HT1080 (cell line): ENCODE results near the gene AIFM3. TPM values are rescaled to one million over a fixed set of nuclear protein-coding genes. Genes with fewer than 3 reads are reported as not detected.
A peak's percentile ranks its signal among the peaks of the same experiment; 100 is the strongest.
"Not testable (repeated sequence)": the region's sequence is repeated elsewhere in the genome, so short reads cannot be mapped to it uniquely, and the experiment has no call there.

Source experiments
- DNase-seq: peaks from one replicate; pipeline ENCODE4 v3.0.0-alpha.2; 2015; ENCODE audit warnings: low read depth
- total RNA-seq: library from RNA; depleted of rRNA; stranded (reverse); fragments of >200 nt; shearing (Covaris generic); gene quantifications from 2 replicates; pipeline ENCODE4 v1.2.3, GENCODE V29; 2014

AIFM3 gene
- total RNA-seq, 1 experiment from 2014 or later, result not detected

DNA sequence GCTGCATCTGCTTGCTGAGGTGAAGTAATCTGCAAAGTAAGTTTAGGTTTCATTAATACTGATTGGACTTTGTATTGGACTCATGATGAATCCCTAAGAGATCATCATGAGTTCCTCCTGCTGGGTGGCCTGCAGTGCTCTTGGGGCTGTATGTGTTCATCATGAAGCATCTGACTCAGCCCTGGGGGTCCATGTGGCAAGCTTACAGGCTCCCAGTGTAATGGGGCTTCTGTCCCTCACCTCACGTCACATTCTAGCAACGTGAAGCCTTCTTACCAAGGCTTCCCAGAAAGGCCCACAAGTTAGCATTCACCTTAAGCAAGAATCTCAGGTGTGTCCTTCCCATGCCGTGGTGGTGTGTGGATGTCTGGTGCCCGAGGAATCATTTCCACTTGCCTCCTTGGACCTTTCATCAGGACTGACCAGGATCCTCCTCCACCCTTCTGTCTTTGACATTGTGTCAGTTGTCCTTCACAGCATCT, 26.1 kb upstream of the AIFM3 start:
- no peak for DNase-seq

DNA sequence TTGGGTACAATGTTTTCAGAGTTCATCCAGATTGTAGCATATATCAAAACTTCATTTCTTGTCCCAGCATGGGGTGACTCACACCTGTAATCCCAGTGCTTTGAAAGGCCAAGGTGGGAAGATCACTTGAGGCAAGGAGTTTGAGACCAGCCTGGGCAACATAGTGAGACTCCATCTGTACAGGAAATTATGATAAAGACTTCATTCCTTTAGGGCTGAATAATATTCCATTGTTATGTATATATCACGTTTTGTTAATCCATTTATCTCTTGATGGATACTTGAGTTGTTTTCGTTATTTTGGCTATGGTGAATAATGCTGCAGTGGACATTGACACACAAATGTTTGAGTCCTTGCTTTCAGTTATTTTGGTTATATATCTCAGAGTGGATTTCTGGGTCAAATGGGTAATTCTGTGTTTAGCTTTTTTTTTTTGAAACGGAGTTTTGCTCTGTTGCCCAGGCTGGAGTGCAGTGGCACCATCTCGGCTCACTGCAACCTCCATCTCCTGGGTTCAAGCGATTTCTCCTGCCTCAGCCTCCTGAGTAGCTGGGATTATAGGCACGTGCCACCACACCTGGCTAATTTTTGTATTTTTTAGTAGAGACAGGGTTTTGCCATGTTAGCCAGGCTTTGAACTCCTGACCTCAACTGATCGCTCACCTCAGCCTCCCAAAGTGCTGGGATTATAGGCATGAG, 24.7 kb upstream of the AIFM3 start:
- not testable (repeated sequence) for DNase-seq

DNA sequence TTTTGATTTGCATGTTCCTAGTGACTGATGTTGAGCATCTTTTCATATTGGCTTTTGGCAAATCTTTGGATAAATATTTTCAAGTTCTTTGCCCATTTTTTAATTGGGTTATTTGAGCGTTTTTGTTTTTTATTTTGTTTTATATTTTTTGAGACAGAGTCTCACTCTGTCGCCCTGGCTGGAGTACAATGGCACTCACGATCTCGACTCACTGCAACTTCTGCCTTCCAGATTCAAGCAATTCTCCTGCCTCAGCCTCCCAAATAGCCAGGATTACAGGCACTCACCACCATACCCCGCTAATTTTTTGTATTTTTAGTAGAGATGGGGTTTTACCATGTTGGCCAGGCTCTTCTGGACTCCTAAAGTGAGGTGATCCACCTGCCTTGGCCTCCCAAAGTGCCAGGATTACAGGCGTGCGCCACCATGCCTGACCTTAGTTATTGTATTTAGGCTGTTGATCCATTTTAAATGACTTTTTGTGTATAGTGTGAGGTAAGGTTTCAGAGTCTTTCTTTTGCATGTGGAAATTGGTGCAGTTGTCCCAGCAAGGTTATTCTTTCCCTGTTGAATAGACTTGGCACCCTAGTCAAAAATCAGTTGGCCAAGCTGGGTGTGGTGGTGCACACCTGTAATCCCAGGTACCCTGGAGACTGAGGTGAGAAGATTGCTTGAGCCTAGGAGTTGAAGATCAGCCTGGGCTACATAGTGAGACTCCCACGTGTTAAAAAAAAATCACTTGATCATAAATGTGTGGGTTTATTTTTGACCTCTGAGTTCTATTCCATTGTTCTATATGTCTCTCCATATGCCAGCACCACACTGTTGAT, 23.7 kb upstream of the AIFM3 start:
- no peak for DNase-seq

DNA sequence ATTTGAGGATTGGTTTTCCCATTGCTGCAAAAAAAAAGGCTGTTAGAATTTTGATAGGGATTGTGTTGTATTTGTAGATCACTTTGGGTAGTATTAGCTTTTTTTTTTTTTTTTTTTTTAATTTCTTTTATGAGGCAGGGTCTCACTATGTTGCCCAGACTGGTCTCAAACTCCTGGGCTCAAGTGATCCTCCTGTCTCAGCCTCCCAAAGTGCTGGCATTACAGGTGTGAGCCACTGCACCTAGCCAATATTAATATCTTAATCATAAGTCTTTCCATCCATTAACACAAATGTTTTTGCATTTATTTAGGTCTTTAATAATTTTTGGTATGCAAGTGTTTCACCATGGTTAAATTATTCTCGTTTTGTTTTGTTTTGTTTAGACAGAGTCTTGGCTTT, 23.0 kb upstream of the AIFM3 start:
- DNase-seq, result no peak

DNA sequence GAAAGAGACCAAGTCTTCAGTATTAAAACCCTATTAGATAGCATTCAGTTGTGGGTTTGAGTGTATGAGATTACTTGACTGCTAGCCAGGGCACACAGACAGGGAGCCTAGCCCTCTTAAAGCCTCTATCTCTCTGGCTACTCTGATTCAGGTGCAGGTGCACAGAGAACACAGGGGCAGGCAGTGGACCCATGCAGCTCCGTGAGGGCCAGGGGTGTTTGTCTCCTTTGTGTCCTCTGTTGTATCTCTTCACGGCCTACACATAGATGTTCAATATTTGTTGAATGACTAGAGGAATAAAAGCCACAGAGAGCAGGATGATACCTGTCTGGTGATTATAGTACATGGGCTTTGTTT, 21.5 kb upstream of the AIFM3 start:
- no peak for DNase-seq

DNA sequence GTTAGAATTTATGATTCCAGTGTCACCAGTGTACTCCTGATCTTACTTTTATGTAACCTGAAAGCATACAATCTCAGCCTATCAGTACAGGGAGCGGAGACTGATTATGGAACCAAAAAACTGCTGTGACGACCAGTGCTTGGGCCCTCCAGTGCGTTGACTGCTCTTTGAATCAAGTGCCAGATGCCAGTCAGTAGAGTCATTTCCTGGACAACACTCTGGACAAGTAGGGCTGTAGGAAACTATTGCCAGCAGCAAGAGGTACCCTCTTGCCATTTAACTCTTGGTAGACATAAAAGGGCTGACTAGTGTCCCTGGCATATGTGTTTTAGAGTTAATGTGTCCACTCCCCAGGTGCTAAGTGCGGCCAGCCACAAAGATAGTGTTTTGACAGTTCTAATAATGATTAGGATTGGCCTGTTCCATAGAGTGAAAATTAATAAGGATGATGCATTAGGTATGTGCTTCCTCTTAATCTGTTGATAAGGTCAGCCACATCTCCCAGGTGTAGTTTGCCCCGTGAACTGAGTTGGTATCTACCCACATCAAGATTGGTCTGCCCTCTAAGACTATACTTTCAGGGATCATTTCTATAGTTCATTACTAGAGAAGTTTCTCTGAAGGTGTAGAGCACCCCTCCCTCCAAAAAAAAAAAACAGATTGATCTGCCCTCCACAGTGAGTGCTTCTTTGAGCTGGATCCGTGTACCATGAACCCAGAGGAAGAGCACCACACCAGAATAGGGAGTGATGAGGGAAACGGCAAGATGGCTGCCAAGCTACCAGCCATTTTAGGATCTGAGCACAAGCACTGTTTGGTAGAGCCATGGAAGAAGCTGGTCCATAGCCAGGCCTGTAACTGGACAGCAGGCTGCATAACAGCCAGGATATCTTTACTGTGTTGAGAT, 20.7 kb upstream of the AIFM3 start:
- DNase-seq, result peak; percentile 81

DNA sequence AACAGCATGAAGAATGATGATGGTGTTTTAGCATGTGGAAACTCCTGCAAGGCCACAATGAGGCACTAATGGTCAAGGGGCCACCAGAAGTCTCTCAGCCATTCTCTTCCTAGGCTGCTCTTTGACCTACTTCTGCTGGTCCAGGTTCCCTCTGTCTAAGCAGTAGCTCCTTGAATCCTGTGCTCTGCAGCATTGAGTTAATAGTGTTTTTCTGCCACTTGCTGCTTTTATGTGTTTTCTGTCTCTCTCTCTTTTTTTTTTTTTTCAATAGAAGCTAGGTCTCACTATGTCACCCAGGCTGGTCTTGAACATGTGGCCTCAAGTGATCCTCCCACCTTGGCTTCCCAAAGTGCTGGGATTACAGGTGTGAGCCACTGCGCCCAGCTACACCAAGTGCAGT, 20.1 kb upstream of the AIFM3 start:
- DNase-seq, result no peak

DNA sequence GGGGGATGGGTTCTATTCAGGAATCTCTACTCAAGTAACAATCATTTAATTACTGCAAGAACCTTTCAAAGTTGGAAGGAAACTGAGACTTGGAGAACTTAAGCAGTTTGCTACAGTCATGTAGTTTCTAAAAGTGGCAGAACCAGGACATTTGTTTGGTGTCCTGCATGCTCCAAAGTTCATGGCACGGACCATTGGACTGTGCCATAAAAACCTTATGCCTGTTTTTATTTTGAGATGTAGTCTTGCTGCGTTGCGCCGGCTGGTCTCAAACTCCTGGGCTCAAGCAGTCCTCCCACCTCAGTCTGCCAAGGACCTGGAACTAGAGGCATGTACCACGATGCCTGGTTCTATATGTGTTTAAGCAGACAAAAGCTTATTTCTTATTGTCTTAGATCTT, 18.6 kb upstream of the AIFM3 start:
- no peak for DNase-seq

DNA sequence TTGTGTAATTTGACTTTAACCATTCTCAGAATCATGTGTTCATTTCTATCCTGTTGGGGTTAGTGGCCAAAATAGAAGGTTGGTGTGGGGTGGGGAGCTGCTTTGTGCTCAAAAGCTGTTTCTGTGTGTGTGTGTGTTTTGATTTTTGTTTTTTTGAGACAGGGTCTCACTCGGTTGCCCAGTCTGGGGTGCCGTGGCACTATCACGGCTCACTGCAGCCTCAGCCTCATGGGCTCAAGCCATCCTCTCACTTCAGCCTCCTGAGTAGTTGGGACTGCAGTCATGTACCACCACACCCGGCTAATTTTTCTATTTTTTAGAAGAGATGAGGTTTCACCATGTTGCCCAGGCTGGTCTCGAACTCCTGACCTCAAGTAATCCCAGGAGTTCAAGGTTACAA, 18.1 kb upstream of the AIFM3 start:
- no peak for DNase-seq

DNA sequence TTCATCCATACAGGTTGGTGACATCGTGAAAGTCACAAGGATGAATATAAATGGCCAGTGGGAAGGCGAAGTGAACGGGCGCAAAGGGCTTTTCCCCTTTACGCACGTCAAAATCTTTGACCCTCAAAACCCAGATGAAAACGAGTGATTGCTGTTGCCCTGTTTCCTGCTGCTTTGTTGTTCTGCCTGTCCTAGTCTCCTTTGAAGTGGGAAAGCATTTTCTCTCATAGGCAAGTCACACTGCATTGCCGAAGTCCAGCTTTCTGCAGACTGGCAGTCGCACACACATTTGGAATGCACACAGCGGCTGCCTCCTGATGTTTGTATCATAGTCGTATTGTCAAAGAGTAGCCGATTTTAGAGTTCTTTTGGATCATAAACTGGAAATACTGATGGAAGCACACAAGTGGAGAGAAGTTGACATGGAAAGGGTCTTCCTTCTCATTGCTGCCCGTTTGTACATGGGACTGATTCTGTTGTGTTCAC, 17.3 kb upstream of the AIFM3 start:
- no peak for DNase-seq

DNA sequence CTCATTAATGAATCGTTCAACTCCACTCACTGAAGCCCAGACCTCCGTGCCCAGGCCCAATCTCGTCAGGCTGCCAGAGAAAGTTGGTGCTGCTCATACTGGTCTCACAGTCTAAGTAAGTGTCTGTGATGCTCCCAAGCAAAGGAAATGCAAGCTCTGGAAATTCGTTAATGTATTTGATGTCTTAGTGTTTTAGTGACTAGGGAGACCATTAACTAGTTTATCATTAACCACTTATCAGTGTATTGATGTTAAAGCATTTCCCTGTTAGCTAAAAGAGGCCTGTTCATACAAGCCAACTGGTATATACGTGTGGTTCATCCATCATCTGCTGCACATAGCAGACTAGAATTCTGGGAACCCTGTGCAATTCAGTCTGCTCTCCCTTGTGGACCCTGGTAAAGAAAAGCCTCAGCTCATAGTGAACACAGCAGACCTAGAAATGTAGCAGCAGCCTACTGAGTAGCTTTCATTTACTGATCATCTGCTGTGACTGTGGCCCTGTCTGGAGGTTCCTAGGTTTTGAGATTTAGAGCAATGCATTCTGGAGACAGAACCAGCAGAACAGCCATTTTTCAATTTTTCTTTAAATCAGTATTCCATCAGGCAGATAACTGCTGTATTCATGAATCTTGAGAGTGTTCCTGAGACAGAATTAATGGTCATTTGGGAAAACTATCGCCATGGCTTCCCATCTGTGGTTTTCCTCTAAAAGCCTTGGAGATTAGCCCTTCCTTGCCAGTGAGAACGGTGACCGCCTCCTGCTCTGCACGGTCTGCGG, 15.7 kb upstream of the AIFM3 start:
- no peak for DNase-seq

DNA sequence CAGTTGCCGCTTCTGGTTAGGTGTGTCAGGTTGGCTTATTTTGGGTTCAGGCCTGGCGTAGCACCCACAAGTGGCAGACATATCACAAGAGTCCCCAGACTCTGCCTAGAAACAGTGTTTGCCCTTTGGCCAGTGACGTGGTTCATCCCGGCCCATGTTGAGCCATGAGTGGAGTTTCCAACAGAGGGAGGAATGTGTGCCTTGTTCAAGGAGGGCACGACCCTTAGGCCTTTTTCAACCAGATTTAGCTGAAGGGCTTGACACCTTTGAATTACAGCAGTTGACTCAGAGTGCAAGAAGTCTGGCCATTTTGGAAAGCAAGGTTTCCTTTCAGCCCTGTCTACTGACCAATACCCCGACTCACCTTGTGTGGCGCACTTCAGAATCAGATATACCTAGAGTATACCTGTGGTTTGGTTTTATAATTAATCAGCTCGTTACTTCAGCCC, 15.1 kb upstream of the AIFM3 start:
- DNase-seq, result no peak

DNA sequence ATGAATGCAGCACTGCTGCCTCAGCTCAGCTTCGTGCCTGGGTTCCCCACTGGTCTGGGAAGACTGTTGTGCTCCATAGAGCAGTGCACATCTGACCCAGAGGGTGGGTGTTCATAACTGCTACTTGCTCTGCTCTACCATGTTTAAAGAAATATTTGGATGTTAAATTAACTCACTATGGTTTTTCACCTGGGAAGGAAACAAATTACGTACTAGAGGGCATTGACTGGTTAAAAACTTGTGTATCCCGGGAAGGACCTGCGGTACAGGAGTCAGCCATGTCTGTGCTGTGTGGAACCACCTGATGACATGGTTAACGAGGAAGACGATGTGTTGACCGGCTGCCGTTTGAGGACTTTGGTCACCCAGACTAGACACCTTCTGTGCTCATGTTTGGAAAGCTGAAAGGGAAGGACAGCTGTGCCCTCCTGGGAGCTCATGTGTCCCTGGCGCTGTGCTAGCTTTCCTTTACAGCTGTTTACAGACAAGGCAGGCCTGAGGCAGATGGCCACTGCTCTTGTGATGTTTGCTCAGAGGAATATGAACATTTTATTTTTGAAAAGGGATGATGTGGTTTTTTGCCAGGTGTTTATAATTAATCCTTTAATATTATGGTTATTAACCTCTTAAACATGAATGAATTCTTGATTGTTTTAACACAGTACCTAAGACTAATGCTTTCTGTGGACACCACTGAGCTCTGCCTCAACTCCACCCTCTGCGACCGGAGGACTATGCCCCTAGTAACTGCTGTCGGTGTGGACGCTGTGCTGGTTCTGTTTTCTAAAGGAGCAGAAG, 14.3 kb upstream of the AIFM3 start:
- no peak for DNase-seq

DNA sequence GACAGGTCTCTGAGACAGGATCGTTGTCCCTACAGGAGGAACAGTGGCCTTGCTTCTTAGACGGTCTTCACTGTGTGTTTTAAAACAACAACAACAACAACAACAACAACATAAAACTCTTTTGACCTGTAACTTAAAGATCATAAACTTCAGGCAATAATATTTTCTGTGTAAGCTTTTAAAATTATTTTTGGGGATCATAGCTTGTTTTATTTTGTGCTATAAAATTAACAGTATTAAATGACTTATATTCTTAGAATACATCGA, 13.8 kb upstream of the AIFM3 start:
- no peak for DNase-seq

DNA sequence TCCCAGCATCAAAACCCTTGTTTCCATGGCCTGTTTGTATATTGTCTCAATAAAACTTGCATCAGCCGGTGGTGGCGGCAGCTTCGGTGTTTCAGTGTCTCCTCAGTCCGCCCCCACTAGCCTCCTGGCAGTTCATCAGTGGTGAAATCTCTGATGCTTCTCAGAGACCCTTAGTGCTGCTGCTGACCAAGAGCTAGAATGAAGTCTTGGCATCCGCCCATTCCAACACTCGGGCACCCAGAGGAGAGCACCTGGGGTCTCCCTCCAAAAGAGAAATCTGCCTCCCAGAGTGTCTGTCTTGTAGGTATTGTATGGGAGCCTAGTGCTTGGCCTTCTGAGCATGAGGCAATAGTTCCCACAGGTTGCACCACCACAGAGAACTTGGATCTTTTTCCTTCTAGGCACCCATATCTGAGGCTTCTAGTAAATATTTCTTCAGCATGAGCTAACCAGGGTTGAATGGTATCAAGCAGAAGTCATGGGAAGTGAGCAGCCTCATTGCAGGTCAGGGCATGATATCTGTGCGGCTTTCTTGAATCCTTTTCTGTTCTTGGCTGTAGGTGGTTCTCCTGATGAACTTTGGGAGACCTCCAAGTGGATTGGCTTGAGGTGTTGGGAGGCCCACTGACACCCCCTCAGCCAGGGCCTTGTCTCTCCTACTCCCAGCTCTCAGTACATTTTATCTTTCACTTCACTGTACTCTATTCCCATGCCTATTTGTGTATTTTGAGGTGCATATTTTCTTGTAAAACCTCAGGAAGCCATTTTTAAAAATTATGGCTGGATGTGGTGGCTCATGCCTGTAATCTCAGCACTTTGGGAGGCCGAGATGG, 13.2 kb upstream of the AIFM3 start:
- DNase-seq, result no peak

DNA sequence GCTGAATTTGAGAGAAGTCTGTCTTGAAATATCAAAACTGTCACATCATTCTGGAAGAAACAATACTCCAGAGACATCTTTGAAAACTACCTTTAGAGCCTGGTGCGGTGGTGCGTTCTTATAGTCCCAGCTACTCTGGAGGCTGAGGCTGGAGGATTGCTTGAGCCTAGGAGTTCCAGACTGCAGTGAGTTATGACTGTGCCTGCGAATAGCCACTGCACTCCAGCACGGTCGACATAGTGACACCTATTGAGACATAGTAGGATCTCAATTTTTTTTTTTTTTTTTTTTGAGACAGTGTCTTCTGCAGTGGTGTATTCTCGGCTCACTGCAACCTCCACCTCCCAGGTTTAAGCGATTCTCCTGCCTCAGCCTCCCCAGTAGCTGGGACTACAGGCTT, 11.5 kb upstream of the AIFM3 start:
- DNase-seq, result no peak

DNA sequence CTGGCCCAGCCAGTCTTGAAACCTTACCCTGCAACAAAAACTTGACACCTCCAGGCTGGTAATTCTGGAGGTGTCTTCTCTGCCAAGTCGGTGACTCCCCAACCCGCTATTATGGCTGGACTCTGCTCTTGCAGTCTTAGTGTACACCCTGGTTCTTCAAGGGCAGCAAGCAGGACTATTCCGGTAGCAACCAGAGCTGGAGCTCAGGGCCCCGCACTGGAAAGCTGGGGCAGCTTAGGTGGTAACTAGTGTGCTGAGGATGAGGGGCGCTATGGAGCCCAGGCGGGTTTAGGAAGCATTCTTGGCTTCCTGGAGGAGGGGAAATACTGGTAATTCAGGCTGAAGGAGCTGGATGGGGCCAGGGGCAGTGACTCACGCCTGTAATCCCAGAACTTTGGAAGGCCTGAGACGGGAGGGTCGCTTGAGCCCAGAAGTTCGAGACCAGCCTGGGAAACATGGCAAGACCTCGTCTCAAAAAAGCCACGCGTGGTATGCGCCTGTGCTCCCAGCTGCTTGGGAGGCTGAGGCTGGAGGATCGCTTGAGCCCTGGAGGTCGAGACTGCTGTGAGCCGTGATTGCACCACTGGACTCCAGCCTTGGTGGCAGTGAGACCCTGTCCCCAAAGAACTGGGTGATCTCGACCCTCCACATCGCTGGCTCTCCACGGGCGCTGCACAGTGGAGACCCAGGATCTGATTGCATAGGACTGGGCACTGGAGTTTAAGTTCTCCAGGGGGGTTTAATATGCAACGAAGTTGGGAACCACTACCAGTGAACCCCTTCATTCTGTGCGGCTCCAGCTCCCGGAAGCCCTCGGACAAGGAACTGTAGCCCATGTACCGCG, 10.6 kb upstream of the AIFM3 start:
- DNase-seq, result peak; percentile 26

DNA sequence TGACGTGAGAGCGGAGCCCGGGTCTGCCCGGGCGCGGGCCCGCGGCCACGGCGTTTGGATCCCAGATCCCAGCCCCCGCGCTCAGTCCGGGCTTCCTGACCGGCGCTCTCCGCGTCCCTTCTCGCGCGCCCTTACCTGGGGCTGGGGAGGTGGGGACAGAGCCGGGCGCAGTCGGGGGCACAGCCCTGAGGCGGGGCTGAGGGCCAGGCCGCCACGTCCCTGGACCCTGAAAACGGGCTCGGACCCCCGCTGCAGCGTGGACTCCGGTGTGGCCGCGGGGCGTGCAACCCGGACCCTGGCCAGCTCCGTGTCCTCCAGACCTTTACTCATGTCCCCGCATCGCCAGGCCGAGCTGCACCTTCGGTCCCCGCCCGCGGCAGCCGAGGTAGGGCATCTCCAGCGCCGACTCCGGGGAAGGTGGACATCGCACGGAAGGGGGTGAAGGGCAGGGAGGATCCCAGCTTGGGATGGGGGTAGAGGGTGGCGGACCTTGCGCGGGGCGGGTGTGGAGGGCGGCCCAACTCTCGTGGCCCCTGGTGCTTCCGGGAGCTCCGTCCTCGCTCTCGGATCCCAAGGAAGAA, 9.9 kb upstream of the AIFM3 start:
- no peak for DNase-seq
